ENCODE results near the gene ACSF3. TPM values are rescaled to one million over a fixed set of nuclear protein-coding genes. Genes with fewer than 3 reads are reported as not detected.

The ACSF3 gene
- total RNA-seq, 1 experiment from 2014 or later: 55.2 TPM

DNA sequence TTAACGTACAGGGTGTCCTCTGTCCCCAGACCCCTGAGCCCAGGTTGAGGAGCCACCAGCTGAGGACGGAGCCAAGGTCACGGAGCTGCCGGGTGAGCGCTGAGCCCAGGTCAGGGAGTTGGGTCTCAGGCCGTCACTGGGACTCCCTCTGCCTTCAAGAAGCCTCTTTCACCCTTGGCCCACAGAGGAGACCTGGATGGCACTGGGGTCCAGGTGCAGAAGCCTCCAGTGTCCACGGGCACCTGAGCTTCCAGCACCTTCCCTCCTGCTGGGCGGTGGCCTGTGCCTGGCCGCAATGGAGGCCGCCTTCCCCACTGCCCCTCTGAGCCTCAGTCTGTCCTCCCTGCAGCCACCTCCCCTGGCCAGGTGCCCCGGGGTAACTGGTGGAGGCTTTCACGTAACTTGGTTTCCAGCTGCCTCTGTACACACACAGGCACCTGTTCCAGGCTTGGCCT is 46.3 kb downstream of the ACSF3 start:
- Histone ChIP-seq H3K36me3 (ENCODE audit: control insufficient read depth, insufficient read depth, low read length) (no peaks in the 10 kb centered on the region), H3K9me3 (no peaks in the 10 kb centered on the region), H3K4me3 (ENCODE audit: low read depth, low read length) (no peak overlapping the region), H3K4me1 (no peaks in the 10 kb centered on the region), H3K27me3 (replicated peaks; ENCODE audit: control insufficient read depth, insufficient read depth, low read length) (no peaks in the 10 kb centered on the region)
- TF ChIP-seq, protein P1, sequence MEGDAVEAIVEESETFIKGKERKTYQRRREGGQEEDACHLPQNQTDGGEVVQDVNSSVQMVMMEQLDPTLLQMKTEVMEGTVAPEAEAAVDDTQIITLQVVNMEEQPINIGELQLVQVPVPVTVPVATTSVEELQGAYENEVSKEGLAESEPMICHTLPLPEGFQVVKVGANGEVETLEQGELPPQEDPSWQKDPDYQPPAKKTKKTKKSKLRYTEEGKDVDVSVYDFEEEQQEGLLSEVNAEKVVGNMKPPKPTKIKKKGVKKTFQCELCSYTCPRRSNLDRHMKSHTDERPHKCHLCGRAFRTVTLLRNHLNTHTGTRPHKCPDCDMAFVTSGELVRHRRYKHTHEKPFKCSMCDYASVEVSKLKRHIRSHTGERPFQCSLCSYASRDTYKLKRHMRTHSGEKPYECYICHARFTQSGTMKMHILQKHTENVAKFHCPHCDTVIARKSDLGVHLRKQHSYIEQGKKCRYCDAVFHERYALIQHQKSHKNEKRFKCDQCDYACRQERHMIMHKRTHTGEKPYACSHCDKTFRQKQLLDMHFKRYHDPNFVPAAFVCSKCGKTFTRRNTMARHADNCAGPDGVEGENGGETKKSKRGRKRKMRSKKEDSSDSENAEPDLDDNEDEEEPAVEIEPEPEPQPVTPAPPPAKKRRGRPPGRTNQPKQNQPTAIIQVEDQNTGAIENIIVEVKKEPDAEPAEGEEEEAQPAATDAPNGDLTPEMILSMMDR (IDR thresholded peaks at IDR 0.05; ENCODE audit: insufficient read depth in 1 of 2, low read depth in 1 of 2, low read length in 1 of 2, severe bottlenecking in 1 of 2, unreplicated experiment in 1 of 2): no peak
- intact Hi-C loops (cut with micrococcal nuclease; ENCODE audit: unreplicated experiment): no loop called here
- no TSS peak for BruUV-seq (replicated peaks)
- Mint-ChIP-seq H3K27ac (ENCODE audit: unreplicated experiment) (no peak overlapping the region), H3K4me1 (ENCODE audit: low read depth, unreplicated experiment) (no peaks in the 10 kb centered on the region), H3K27me3 (ENCODE audit: insufficient read depth, unreplicated experiment) (no peaks in the 10 kb centered on the region), H3K4me3 (ENCODE audit: unreplicated experiment) (no peak overlapping the region), H3K36me3 (ENCODE audit: insufficient read depth, unreplicated experiment) (peaks cover 20% of the 10 kb centered on the region), H3K9me3 (ENCODE audit: unreplicated experiment) (no peaks in the 10 kb centered on the region)
- DNase-seq: no peak
- ChIA-PET POLR2A (no interaction called here), CTCF (interaction anchor here (0.7 kb wide), 1 partner anchor 167 kb away, joined by 7 read pairs; no protein-coding TSS in a partner anchor)

GRCh38 chr16:89140401-89140800 is 46.7 kb downstream of the ACSF3 start:
- no peaks in the 10 kb centered on the region for H3K9me3 Mint-ChIP-seq (ENCODE audit: unreplicated experiment)
- Histone ChIP-seq H3K4me1 (no peaks in the 10 kb centered on the region), H3K9me3 (no peaks in the 10 kb centered on the region), H3K4me3 (ENCODE audit: low read depth, low read length) (no peak overlapping the region), H3K36me3 (ENCODE audit: control insufficient read depth, insufficient read depth, low read length) (no peaks in the 10 kb centered on the region; the same call in 1 of the 2 replicates), H3K27me3 (replicated peaks; ENCODE audit: control insufficient read depth, insufficient read depth, low read length) (no peaks in the 10 kb centered on the region)
- no peaks in the 10 kb centered on the region for H3K4me1 Mint-ChIP-seq (ENCODE audit: low read depth, unreplicated experiment)
- no peak overlapping the region for H3K4me3 Mint-ChIP-seq (ENCODE audit: unreplicated experiment)
- ChIA-PET POLR2A (no interaction called here), CTCF (no interaction called here)
- no peak overlapping the region for H3K27ac Mint-ChIP-seq (ENCODE audit: unreplicated experiment)
- peaks cover 22% of the 10 kb centered on the region for H3K36me3 Mint-ChIP-seq (ENCODE audit: insufficient read depth, unreplicated experiment)
- TF ChIP-seq, protein P1 (IDR thresholded peaks at IDR 0.05; ENCODE audit: insufficient read depth in 1 of 2, low read depth in 1 of 2, low read length in 1 of 2, severe bottlenecking in 1 of 2, unreplicated experiment in 1 of 2): no peak
- BruUV-seq (replicated peaks): no TSS peak
- no peaks in the 10 kb centered on the region for H3K27me3 Mint-ChIP-seq (ENCODE audit: insufficient read depth, unreplicated experiment)
- no peak for DNase-seq
- intact Hi-C loops (cut with micrococcal nuclease; ENCODE audit: unreplicated experiment): no loop called here

GRCh38 chr16:89140981-89141883 is 47.6 kb downstream of the ACSF3 start:
- no peak overlapping the region for H3K4me3 ChIP-seq (ENCODE audit: low read depth, low read length)
- TF ChIP-seq, protein P1 (IDR thresholded peaks at IDR 0.05; ENCODE audit: insufficient read depth in 1 of 2, low read depth in 1 of 2, low read length in 1 of 2, severe bottlenecking in 1 of 2, unreplicated experiment in 1 of 2): no peak
- ChIA-PET POLR2A (no interaction called here), CTCF (no interaction called here)
- H3K4me1 Mint-ChIP-seq (ENCODE audit: low read depth, unreplicated experiment): no peaks in the 10 kb centered on the region
- no peaks in the 10 kb centered on the region for H3K9me3 ChIP-seq
- H3K36me3 ChIP-seq (ENCODE audit: control insufficient read depth, insufficient read depth, low read length): peaks cover 2% of the 10 kb centered on the region; the same call in 1 of the 2 replicates
- H3K4me3 Mint-ChIP-seq (ENCODE audit: unreplicated experiment): no peak overlapping the region
- H3K4me1 ChIP-seq: no peaks in the 10 kb centered on the region
- peaks cover 25% of the 10 kb centered on the region for H3K36me3 Mint-ChIP-seq (ENCODE audit: insufficient read depth, unreplicated experiment)
- BruUV-seq (replicated peaks): no TSS peak
- no peak for DNase-seq
- no peaks in the 10 kb centered on the region for H3K9me3 Mint-ChIP-seq (ENCODE audit: unreplicated experiment)
- H3K27me3 ChIP-seq (replicated peaks; ENCODE audit: control insufficient read depth, insufficient read depth, low read length): no peaks in the 10 kb centered on the region
- H3K27me3 Mint-ChIP-seq (ENCODE audit: insufficient read depth, unreplicated experiment): no peaks in the 10 kb centered on the region
- intact Hi-C loops (cut with micrococcal nuclease; ENCODE audit: unreplicated experiment): no loop called here
- H3K27ac Mint-ChIP-seq (ENCODE audit: unreplicated experiment): no peak overlapping the region
